SH-SY5Y (cell line): ENCODE measurements around the gene ELF5.

Experiments
- GATA2 ChIP-seq: IDR thresholded peaks from 2 replicates; pipeline ENCODE4 v1.6.1; 2011; ENCODE audit warnings: mild to moderate bottlenecking, low read depth, low read length
- GATA3 ChIP-seq: IDR thresholded peaks from 2 replicates; pipeline ENCODE4 v1.6.1; 2011; ENCODE audit warnings: low read depth, mild to moderate bottlenecking, low read length, moderate library complexity

GRCh38 chr11:34492806-34493414, 20.7 kb downstream of the ELF5 start:
- TF ChIP-seq GATA3 (no peak), GATA2 (no peak)
